Heart left ventricle (tissue), 16 donors: ENCODE measurements around the gene PIGO. TPM values are rescaled to one million over a fixed set of nuclear protein-coding genes. Genes with fewer than 3 reads are reported as not detected.

ENCODE experiments used
- ATAC-seq, 4 donors: fragments of 200-7000 bp; cut with Tn5 transposase; one replicate each; pipeline ENCODE4 v1.9.1; 2020 to 2022; ENCODE audit warnings: moderate library complexity in 4 of 4, mild to moderate bottlenecking in 3 of 4, moderate number of reproducible peaks in 1 of 4
- DNase-seq, 5 donors: peaks; one replicate each; pipeline ENCODE4 v3.0.0-alpha.2; 2020
- H3K27ac ChIP-seq, 12 donors: fragments of 200-600 bp; sonication (generic) in 4 of 12; one replicate each; pipeline versions ENCODE4 v1.5.0 to v1.8.0; 2016 to 2022; ENCODE audit warnings: mild to moderate bottlenecking in 2 of 12
- H3K27me3 ChIP-seq, 9 donors: fragments of 200-600 bp; sonication (generic) in 2 of 9; one replicate each; pipeline versions ENCODE4 v1.5.1 to v1.8.0; 2016 to 2022; ENCODE audit warnings: mild to moderate bottlenecking in 3 of 9
- H3K36me3 ChIP-seq, 9 donors: fragments of 200-600 bp; sonication (generic) in 2 of 9; one replicate each; pipeline versions ENCODE4 v1.5.0 to v1.8.0; 2018 to 2022; ENCODE audit warnings: mild to moderate bottlenecking in 2 of 9
- H3K4me1 ChIP-seq, 12 donors: fragments of 200-600 bp; sonication (generic) in 4 of 12; one replicate each; pipeline versions ENCODE4 v1.5.0 to v1.8.0; 2016 to 2022; ENCODE audit warnings: mild to moderate bottlenecking in 3 of 12
- H3K4me3 ChIP-seq, 12 donors: fragments of 200-600 bp; sonication (generic) in 4 of 12; one replicate each; pipeline versions ENCODE4 v1.5.0 to v1.8.0; 2017 to 2022; ENCODE audit warnings: mild to moderate bottlenecking in 9 of 12, moderate library complexity in 4 of 12
- H3K9me3 ChIP-seq, 12 donors: fragments of 200-600 bp; sonication (generic) in 4 of 12; one replicate each; pipeline versions ENCODE4 v1.5.0 to v1.8.0; 2016 to 2022; ENCODE audit warnings: mild to moderate bottlenecking in 1 of 12
- POLR2A ChIP-seq, 2 donors: fragments of 450-650 bp; IDR thresholded peaks; one replicate each; pipeline ENCODE4 v1.6.1; 2017; ENCODE audit warnings: antibody characterized with exemption in 2 of 2, mild to moderate bottlenecking in 2 of 2, moderate library complexity in 2 of 2
- WGBS, 4 donors: extraction: QIAGEN DNeasy Blood & Tissue Kit in 2 of 4; methylation state at CpG; one replicate each; pipeline versions ENCODE4 v1.1.5 to v1.1.7; 2013 to 2018; 5-methylcytosine and 5-hydroxymethylcytosine counted together
- intact Hi-C, 10 donors: fragments of 100-400 bp; cut with DNase I; formaldehyde crosslinking; loops; one replicate each; pipeline versions ENCODE4 v1.11.1 to v1.14.2; 2022
- polyA plus RNA-seq, 2 donors: library from polyadenylated mRNA; stranded (reverse); fragments of 200-250 nt; gene quantifications; one replicate each; pipeline ENCODE4 v1.2.3, GENCODE V29; 2013
- total RNA-seq, 9 donors: library from RNA; depleted of rRNA in 2 of 9; stranded (reverse); fragments of >200 nt in 2 of 9; fragmentation: NEBNext Ultra II Directional in 3 of 9; extraction: Animal tissue kit (Norgen Biotek cat#: 25700) in 3 of 9; gene quantifications; one replicate each; pipeline versions ENCODE4 v1.1.0 to v1.2.4, GENCODE V29; 2016 to 2023
- TF ChIP-seq, protein P1 (sequence below), 12 donors: fragments of 200-600 bp; sonication (generic) in 4 of 12; IDR thresholded peaks; one replicate each; pipeline versions ENCODE4 v1.5.0 to v1.8.0; 2018 to 2022; ENCODE audit warnings: antibody characterized with exemption in 12 of 12, mild to moderate bottlenecking in 5 of 12
- donor health status: ischemic (EF 13 %, LVEDD 7.1; RV severe dilation, severe dysfunction).
- donor health status: healthy with polysubstance abuse.
- donor health status: DM: no; HTN: yes; CAD: no.
- donor health status: DM: no; HTN: no; CAD: no.
- donor health status: ischemic (EF 25% LVEDD 6.9; RV normal size, moderate dysfunction).
- donor health status: ischemic (EF 25% LVEDD 5.7; RV mildly dilated, moderate dysfunction).
- donor health status: healthy.
- donor health status: DM: yes; HTN: yes; CAD: no.
- donor health status: ischemic (EF 35%, LVEDD 5.7; RV mildly dilated, moderate dysfunction).
- donor health status: nonischemic (EF 11% LVEDD 7.7; RV severe dilation, severe dysfunction).
- donor health status: DM: yes; HTN: yes; CAD: no.
- donor health status: PGD.
- donor health status: ischemic (EF 29% LVEDD 5.4; RV normal size, mild dysfunction).
- donor health status: nonischemic (EF 23%, LVEDD 6.1; RV moderate dilation, normal function).

PIGO gene
- total and polyA plus RNA-seq, 11 donors = 7.0 to 13.1 (median 9.1) TPM

DNA sequence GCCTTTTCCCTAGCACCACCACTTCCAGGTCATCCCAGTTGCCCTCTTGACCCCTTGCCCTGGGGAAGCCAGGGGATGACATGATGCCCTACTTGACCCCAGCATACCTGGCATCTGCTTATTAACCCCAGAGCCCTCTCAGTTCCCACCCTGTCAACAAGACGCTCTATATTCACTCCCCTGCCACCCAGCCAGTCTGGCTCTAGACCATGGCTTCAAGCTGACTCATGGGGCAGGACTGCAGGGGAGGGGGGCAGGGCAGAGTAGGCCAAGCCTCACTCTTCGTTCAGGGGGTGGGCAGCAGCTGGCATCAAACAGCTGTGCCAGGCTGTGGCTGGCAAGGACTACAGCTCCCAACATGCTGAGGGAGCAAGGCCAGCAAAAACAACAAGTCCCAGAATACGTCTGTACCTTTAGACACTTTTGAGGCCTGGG lies 14.0 kb upstream of the PIGO start:
- WGBS, 4 donors = 34 to 49% (median 39%) methylated on average over 2 to 3 of the region's 3 CpGs
- Histone ChIP-seq H3K4me1 (peaks cover 3 to 56% (median 46%) of the 10 kb centered on the region in 12 donors), H3K36me3 (peaks cover 0 to 36% (median 32%) of the 10 kb centered on the region in 9 donors), H3K4me3 (peak overlapping the region in 10 of 12 donors; percentile 62 to 96 (median 88)), H3K27ac (peak overlapping the region in 9 of 12 donors; percentile 79 to 98 (median 93)), H3K27me3 (no peaks in the 10 kb centered on the region), H3K9me3 (no peaks in the 10 kb centered on the region)
- DNase-seq (peak in 2 of 5 donors; percentile 38 to 67), ATAC-seq (peak in 2 of 4 donors; percentile 1)
- intact Hi-C loops = loop anchor here in 6 of 10 donors (5.0 to 10.0 kb wide), 5 partner anchors 54 to 627 kb away; partner anchors contain the start of gene UNC13B (in 2 of the 6)
- TF ChIP-seq, protein P1, sequence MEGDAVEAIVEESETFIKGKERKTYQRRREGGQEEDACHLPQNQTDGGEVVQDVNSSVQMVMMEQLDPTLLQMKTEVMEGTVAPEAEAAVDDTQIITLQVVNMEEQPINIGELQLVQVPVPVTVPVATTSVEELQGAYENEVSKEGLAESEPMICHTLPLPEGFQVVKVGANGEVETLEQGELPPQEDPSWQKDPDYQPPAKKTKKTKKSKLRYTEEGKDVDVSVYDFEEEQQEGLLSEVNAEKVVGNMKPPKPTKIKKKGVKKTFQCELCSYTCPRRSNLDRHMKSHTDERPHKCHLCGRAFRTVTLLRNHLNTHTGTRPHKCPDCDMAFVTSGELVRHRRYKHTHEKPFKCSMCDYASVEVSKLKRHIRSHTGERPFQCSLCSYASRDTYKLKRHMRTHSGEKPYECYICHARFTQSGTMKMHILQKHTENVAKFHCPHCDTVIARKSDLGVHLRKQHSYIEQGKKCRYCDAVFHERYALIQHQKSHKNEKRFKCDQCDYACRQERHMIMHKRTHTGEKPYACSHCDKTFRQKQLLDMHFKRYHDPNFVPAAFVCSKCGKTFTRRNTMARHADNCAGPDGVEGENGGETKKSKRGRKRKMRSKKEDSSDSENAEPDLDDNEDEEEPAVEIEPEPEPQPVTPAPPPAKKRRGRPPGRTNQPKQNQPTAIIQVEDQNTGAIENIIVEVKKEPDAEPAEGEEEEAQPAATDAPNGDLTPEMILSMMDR (IDR thresholded peaks at IDR 0.05) = no peak
- TF ChIP-seq POLR2A (IDR thresholded peaks at IDR 0.05) = no peak

DNA sequence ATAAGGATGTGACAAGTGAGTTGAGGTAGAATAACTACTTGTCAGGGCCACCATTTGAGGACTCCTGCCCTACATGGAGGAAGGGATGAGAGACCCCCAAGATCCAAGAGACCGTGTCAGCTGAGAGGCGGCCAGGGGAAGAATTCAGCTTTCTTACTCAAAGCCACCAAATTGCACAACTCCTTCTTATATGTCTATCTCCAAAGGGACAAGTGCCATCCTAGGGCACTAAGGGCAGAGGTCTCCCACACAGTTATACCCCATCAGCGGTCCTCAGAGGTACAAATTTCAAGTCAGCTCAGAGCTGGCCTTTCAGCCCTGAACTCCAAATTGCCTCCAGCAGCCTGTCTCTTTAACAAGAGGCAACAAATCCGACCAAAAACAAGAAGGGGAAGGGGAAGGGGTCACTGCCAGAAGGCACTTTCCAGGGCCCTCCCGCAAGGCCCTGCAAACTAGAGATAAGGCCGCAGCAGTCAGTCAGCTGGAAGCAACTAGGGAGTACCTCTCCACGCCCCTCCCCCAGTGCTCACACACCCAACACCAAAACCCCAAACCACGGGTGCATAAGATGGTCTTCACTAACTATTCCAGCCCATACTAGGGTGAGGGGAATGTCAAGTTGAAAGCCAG lies 12.7 kb upstream of the PIGO start:
- peaks cover 3 to 44% (median 34%) of the 10 kb centered on the region in 12 donors for H3K4me1 ChIP-seq
- ATAC-seq (no peak), DNase-seq (no peak)
- H3K9me3 ChIP-seq = no peaks in the 10 kb centered on the region
- H3K27ac ChIP-seq = no peak overlapping the region
- peaks cover 0 to 49% (median 44%) of the 10 kb centered on the region in 9 donors for H3K36me3 ChIP-seq
- intact Hi-C loops = no loop called here
- no peaks in the 10 kb centered on the region for H3K27me3 ChIP-seq
- 47 to 61% (median 54%) methylated on average over 5 to 8 of the region's 8 CpGs for WGBS, 4 donors
- TF ChIP-seq POLR2A (IDR thresholded peaks at IDR 0.05) = no peak
- H3K4me3 ChIP-seq = no peak overlapping the region

DNA sequence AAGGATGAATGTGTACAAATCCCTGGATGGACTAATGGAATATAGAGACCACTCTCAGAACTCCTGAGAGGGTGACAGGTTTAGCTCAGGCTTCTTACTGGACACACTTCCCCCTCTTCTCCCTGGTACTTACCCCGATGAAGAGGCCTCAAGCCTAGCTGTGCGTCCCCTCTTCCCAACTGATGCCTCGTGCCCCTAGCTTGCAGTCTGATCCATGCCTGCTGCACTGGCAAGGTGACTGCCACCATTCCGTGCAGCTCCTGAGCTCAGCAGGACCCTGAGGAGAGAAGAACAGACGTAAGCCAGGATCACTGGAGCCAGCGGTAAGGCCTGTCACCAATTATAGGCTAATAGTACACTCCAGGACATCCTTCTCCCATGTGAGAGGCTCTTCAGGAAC lies 12.1 kb upstream of the PIGO start:
- Histone ChIP-seq H3K9me3 (no peaks in the 10 kb centered on the region), H3K27me3 (no peaks in the 10 kb centered on the region), H3K27ac (no peak overlapping the region), H3K36me3 (peaks cover 0 to 49% (median 44%) of the 10 kb centered on the region in 9 donors), H3K4me3 (no peak overlapping the region), H3K4me1 (peaks cover 3 to 44% (median 33%) of the 10 kb centered on the region in 12 donors)
- DNase-seq = no peak
- ATAC-seq = no peak
- WGBS, 4 donors = 91 to 95% (median 93%) methylated on average over 6 of the region's 6 CpGs
- TF ChIP-seq POLR2A (IDR thresholded peaks at IDR 0.05) = no peak
- TF ChIP-seq, protein P1 (IDR thresholded peaks at IDR 0.05) = no peak
- intact Hi-C loops = no loop called here

DNA sequence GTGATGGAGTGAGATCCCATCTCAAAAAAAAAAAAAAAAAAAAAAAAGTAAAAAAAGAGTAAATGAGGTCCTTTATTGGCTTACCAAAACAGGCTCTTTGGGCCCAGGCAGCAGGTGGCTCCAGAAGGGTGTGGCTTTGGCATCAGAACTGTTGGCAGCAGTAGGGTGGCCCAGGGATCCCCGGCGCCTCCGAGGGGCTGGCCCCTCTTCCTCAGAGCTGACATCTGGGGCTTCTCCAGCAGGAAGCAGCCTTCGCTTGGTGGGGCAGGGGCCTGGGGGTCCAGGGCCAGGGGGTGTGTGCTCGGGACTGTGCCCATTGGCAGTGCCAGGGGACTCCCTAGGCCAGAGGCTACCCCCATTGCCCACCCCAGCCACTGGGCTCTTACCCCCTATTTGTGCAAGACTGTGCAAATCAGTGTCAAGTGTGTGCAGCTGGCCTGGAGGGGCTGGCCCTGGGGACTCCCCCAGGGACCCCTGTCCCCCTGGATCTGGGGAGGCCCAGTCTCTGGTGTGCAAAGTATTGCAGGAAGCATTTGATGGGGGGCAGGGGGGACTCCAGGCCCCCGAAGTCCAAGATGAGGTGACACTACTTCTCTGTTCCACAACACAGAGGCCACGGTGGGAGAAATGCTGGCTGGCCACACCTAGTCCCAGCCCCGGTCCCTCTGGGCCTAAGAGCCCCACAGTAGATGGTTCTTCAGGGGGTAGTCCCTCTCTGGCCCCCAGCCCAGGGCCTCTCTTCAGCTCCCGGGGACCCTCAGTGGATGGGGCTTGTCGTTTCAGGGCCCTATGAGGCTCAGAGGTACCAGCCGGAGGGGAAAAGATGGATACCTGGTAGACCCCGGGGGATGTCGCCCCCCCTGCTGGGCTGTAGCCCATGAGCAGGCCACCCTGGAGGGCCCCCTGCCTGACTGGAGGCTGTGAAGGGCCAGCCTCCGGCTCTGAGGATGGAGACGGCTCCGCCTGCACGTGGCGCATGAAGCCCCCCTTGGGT lies 11.2 kb upstream of the PIGO start:
- Histone ChIP-seq H3K36me3 (peaks cover 0 to 49% (median 44%) of the 10 kb centered on the region in 9 donors), H3K4me3 (no peak overlapping the region), H3K27ac (no peak overlapping the region), H3K9me3 (no peaks in the 10 kb centered on the region), H3K27me3 (no peaks in the 10 kb centered on the region), H3K4me1 (peaks cover 3 to 38% (median 30%) of the 10 kb centered on the region in 12 donors)
- WGBS, 4 donors = 78 to 87% (median 82%) methylated on average over 14 to 18 of the region's 18 CpGs
- intact Hi-C loops = no loop called here
- DNase-seq (no peak), ATAC-seq (no peak)
- TF ChIP-seq, protein P1 (IDR thresholded peaks at IDR 0.05) = no peak
- TF ChIP-seq POLR2A (IDR thresholded peaks at IDR 0.05) = no peak
